HG02588 (cell line): Measurements from ENCODE around the gene PAQR6.
"Not testable (repeated sequence)": the region's sequence is repeated elsewhere in the genome, so short reads cannot be mapped to it uniquely, and the experiment has no call there.

Source experiments
- ATAC-seq: cut with Tn5 transposase; IDR thresholded peaks from one replicate; pipeline ENCODE4 v1.9.1; 2021; ENCODE audit warnings: mild to moderate bottlenecking, moderate library complexity; ENCODE audit not compliant: unreplicated experiment

PAQR6 gene

DNA sequence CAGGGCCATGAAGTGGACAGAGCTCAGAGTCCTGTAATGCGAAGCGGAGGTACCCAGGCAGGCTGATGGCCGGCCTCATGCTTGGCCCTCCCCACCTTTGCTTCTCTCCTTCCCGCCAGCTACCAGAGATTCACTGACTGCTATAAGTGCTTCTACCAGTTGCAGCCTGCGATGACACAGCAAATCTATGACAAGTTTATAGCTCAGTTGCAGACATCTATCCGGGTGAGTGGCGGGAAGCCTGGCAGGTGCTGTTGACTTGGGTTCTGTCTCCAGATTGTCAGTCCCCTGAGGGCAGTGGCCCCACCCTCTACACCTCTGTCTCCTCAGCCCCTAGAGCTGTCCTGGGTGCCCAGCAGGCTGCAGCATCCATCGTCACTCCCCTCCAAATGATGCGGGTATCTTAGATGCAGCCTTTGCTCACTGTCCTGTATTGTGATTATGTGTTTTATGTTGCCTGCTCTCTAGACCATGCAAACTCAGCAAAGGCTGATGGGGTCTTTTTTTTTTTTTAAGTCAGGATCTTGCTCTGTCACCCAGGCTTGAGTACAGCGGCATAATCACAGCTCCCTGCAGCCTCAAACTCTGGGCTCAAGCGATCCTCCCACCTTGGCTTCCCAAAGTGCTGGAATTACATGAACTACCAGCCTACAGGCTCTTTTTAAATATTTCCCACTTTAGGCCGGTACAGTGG lies 15.5 kb downstream of the PAQR6 start:
- ATAC-seq = no peak

GRCh38 chr1:156230473-156230837 lies 17.4 kb downstream of the PAQR6 start:
- ATAC-seq = no peak

GRCh38 chr1:156229809-156230472 lies 17.9 kb downstream of the PAQR6 start:
- ATAC-seq = no peak

DNA sequence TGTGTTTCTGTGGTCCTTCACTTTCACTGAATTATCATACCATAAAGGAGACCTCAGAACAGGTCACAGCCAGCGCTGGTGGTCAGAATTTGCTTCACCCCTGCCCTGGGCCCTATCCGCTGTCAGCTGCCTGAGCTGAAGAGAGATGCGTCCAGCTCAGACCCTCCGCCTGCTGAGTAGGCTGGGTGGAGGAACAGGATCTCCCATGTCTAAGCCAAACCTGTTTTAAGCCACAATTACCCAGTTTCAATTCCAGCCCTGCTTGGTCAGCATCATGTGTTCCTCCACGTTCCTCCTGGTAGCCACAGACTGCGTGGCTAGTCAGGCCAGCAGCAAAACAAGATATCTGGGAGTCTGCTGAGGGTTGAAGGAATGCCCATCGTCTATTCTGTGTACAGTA lies 19.4 kb downstream of the PAQR6 start:
- ATAC-seq = no peak

DNA sequence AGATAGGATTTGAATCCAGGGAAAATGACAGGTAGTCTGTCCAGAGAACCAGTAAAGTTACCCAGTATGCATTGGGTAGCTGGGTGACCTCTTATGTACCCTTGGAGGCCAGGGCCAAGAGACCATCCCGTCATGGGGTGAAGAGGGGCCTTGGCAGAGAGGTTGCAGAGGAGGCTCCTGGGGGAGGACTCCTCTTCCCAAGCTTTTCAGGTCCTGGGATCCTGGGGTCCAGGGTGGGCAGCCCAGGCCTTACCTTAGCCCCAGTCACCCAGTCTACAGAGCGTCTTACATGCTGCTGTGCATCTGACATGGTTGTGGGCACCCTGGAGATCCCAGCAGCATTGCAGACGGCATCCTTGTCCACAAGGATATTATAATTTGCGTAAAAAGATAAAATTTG lies 21.1 kb downstream of the PAQR6 start:
- ATAC-seq = no peak

GRCh38 chr1:156226116-156226538 lies 21.7 kb downstream of the PAQR6 start:
- no peak for ATAC-seq

- ATAC-seq = no peak
Observed at GRCh38 chr1:156225677-156226014, 22.2 kb downstream of the PAQR6 start.

- no peak for ATAC-seq
Observed at GRCh38 chr1:156221986-156222692, 25.7 kb downstream of the PAQR6 start.

DNA sequence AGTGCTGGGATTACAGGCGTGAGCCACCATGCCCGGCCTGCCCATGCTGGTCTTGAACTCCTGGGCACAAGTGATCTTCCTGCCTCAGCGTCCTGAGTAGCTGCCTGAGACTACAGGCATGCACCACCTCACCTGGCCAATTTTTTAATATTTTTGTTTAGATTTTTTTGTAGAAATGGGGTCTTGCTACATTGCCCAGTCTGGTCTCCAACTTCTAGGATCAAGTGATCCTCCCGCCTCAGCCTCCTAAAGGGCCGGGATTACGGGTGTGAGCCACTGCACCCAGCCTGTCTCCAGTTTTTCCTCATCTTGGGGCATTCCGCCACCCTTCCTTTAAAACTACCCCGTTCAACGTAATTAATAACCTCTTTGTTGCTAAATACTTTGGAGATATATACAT lies 27.6 kb downstream of the PAQR6 start:
- no peak for ATAC-seq

DNA sequence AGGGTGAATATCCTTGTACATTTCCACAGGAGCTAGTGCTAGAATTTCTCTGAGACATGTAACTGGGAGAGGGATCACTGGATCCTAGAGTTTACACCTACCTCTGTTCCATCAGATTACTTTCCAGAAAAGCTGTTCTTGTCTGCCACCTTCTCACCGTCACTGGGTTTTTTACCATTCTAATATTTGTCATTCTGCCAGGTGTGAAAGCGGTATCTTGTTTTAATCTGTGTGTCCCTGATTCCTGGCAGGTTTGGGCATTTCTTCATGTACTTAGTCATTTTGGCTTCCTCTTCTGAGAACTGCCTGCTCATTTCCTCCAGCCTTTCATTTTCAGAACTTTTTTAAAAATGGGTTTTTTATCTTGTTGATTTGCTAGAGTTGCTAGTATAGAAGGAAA lies 30.0 kb downstream of the PAQR6 start:
- ATAC-seq = no peak

GRCh38 chr1:156216361-156217086 lies 31.3 kb downstream of the PAQR6 start:
- not testable (repeated sequence) for ATAC-seq

DNA sequence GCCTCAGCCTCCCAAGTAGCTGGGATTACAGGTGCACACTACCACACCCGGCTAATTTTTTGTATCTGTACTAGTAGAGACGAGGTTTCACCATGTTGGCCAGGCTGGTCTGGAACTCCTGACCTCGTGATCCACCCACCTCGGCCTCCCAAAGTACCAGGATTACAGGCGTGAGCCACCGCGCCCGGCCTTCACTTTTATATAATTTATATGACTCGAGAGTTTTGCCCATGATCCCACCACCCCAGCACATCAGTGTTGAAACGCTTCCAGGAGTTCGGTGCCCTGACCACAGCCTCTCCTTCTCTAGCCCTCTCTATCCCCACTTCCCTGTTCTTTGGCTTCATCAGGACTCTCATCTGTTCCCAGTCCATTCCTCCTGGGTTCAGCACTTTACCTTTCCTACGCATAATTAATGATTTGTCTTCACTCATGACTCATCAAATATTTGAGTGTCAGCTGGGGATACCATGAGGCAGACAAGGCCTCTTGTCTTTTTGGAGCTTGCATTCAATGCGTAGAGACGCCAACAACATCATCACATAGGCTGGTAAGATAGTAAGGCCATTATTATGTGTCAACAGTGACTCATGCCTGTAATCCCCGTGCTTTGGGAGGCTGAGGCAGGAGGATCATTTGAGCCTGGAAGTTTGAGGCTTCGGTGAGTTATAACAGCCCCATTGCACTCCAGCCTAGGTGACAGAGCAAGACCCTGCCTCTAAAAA lies 33.7 kb downstream of the PAQR6 start:
- ATAC-seq = no peak

- ATAC-seq = no peak
Observed at GRCh38 chr1:156213644-156213966, 34.3 kb downstream of the PAQR6 start.

DNA sequence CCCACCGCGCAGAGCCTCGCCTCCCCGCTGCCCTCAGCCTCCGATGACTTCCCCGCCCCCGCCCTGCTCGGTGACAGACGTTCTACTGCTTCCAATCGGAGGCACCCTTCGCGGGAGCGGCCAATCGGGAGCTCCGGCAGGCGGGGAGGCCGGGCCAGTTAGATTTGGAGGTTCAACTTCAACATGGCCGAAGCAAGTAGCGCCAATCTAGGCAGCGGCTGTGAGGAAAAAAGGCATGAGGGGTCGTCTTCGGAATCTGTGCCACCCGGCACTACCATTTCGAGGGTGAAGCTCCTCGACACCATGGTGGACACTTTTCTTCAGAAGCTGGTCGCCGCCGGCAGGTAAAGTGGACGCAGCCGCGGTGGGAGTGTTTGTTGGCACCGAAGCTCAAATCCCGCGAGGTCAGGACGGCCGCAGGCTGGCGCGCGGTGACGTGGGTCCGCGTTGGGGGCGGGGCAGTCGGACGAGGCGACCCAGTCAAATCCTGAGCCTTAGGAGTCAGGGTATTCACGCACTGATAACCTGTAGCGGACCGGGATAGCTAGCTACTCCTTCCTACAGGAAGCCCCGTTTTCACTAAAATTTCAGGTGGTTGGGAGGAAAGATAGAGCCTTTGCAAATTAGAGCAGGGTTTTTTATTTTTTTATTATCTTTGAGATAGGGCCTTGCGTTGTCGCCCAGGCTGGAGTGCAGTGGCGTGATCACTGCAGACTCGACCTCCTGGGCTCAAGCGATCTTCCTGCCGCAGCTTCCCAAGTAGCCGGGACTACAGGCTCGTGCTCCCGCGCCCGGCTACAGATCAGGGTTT lies 34.8 kb downstream of the PAQR6 start, which contains the start of gene PMF1:
PMF1 (plus strand) TSS at position 175 of the 811 bp plus-strand sequence; CDS start at position 184, 9 bp downstream.
- peak; percentile 88 for ATAC-seq

- ATAC-seq = no peak
Observed at GRCh38 chr1:156212130-156212529, 35.7 kb downstream of the PAQR6 start.

DNA sequence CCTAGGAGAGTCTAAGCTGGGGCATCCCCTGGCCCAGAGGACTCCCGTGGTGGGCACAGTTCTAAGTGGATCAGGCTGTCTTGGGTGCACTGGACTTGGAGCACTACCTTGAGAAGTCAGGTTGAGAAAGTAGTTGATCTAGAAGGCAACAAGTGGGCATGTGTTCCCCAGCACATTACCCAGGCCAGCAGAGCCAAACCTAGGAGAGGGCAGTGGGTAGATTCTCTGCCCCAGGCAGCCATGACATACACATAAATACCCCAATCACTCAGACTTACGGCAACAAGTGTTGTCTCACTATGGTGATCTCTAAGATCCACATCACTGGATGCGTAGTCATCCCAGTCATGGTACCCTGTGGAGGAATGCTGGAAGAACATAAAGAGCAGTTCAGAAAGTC lies 36.6 kb downstream of the PAQR6 start:
- ATAC-seq = no peak

- no peak for ATAC-seq
Observed at GRCh38 chr1:156204686-156205085, 43.2 kb downstream of the PAQR6 start.

DNA sequence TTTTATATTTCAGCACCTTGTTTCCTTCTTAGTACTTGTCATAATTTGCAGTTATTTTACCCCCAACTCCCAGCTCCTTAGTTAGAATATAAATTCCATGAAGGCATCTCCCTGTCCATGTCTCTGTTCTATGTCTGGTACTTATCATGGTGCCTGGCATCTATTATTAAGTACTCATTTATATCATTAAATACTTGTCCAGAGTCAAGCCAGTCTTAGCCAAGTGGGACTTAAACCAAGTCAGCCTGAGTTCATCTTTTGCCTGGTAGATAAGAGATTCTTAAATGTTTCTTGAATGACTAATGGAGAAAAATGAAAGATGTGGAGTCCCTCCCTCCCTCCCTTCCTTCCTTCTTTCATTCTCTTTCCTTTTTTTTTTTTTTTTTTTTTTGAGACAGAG lies 44.5 kb downstream of the PAQR6 start:
- ATAC-seq = no peak

DNA sequence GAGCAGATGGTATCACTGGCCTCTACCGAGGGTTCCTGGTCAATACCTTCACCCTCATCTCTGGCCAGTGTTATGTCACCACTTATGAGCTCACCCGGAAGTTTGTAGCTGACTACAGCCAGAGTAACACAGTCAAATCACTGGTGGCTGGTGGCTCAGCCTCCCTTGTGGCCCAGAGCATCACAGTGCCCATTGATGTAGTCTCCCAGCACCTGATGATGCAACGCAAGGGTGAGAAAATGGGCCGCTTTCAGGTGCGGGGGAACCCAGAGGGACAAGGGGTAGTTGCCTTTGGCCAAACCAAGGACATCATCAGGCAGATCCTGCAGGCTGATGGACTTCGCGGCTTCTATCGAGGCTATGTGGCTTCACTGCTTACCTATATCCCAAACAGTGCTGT lies 47.8 kb downstream of the PAQR6 start:
- no peak for ATAC-seq

DNA sequence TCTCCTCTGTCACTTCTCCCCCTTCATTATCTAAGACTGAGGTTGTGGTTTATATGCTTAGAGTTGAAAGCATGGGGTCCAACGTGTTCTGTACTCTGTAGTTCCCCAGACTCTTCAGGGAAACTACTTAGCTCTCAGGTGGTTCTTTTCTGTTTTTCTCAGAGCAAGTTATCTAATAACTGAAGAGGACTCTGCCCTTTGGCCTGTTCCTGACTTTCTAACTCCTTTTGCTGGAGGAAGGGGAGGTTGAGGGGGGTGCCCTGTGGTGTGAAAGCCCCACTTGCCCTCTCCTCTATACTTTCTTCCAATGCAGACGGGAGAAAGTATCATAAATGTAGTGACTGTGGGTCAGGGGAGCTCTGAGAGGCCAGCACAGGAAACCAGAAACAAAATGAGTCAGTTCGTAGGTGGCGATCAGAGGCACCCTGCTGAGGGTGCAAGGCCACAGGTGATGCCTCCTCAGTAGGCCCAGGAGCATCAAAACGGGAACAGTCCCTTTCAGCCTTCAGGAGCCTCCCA lies 49.0 kb downstream of the PAQR6 start:
- ATAC-seq = no peak
